Activated naive CD8-positive, alpha-beta T cell treated with anti-CD3 and anti-CD28 coated beads for 36 hours (primary cell): ENCODE measurements around the gene PSMB10. TPM values are rescaled to one million over a fixed set of nuclear protein-coding genes. Genes with fewer than 3 reads are reported as not detected.

Experiments
- DNase-seq: peaks from one replicate; pipeline ENCODE4 v3.0.0; 2021
- H3K27ac Mint-ChIP-seq: one replicate; pipeline ENCODE4 v1.8.0; 2022; ENCODE audit warnings: mild to moderate bottlenecking, moderate library complexity, mixed read lengths
- H3K27me3 Mint-ChIP-seq: one replicate; pipeline ENCODE4 v1.8.0; 2022; ENCODE audit warnings: mild to moderate bottlenecking, mixed read lengths
- H3K36me3 Mint-ChIP-seq: one replicate; pipeline ENCODE4 v1.8.0; 2021; ENCODE audit warnings: mild to moderate bottlenecking, mixed read lengths
- H3K4me1 Mint-ChIP-seq: one replicate; pipeline ENCODE4 v1.8.0; 2021; ENCODE audit warnings: mixed read lengths
- H3K4me3 Mint-ChIP-seq: one replicate; pipeline ENCODE4 v1.8.0; 2022; ENCODE audit warnings: mild to moderate bottlenecking, moderate library complexity, mixed read lengths
- H3K9me3 Mint-ChIP-seq: one replicate; pipeline ENCODE4 v1.8.0; 2022; ENCODE audit warnings: mixed read lengths
- total RNA-seq, 2 experiments: library from RNA; stranded (reverse); gene quantifications; one replicate each; pipeline ENCODE4 v1.2.3, GENCODE V29; 2021

Gene PSMB10
- total RNA-seq, 2 experiments from 2014 or later: 220 to 235 TPM

GRCh38 chr16:67909056-67909742, 27.5 kb downstream of the PSMB10 start:
- Mint-ChIP-seq H3K27ac (no peak overlapping the region), H3K9me3 (no peaks in the 10 kb centered on the region), H3K4me3 (no peak overlapping the region)

DNA sequence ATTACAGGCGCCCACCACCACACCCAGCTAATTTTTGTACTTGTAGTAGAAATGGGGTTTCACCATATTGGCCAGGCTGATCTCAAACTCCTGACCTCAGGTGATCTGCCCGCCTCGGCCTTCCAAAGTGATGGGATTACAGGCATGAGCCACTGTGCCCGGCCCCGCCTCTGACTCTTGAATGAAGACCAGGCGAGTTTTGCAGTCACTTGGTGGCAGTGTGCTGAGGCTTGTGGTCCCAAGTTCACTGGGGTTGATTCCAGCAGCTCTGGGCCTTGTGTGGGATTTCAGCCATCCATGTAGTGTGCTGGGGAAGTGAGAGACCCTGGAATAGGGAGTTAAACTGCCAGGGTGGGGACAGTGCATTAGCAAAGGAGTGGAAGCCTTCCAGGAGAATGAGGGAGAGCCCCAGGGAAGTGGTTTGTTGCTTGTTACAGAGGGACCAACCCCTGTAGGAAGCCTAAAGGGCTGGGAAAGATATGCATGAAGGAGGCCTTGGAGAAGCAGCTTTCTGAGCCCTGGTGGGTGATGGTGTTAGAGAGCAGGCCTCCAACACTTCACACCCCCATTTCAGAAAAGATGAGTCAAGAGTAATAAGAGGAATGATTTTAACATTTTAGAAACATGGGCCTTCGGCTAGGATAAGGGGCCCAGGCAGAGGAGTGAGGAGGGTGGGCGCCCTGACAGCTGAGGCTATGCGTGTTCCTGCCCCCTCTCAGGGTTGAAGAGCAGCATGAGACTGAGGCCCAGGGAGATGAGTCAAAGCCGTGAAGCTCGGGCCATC, 29.1 kb downstream of the PSMB10 start:
- no peak for DNase-seq
- Mint-ChIP-seq H3K9me3 (no peaks in the 10 kb centered on the region), H3K36me3 (peaks cover 8% of the 10 kb centered on the region), H3K27ac (no peak overlapping the region), H3K4me3 (no peak overlapping the region), H3K27me3 (no peaks in the 10 kb centered on the region), H3K4me1 (peaks cover 13% of the 10 kb centered on the region)

More at GRCh38 chr16:67909056-67909742, 27.5 kb downstream of the PSMB10 start:
- H3K36me3 Mint-ChIP-seq: peaks cover 5% of the 10 kb centered on the region
- no peaks in the 10 kb centered on the region for H3K27me3 Mint-ChIP-seq
- DNase-seq: no peak
- H3K4me1 Mint-ChIP-seq: peaks cover 11% of the 10 kb centered on the region

- peaks cover 6% of the 10 kb centered on the region for H3K36me3 Mint-ChIP-seq
- no peaks in the 10 kb centered on the region for H3K27me3 Mint-ChIP-seq
- no peak for DNase-seq
- no peak overlapping the region for H3K4me3 Mint-ChIP-seq
- peaks cover 11% of the 10 kb centered on the region for H3K4me1 Mint-ChIP-seq
- H3K27ac Mint-ChIP-seq: no peak overlapping the region
- H3K9me3 Mint-ChIP-seq: no peaks in the 10 kb centered on the region
Observed at GRCh38 chr16:67902831-67903230, 33.8 kb downstream of the PSMB10 start.

- Mint-ChIP-seq H3K36me3 (peaks cover 6% of the 10 kb centered on the region), H3K4me1 (peaks cover 7% of the 10 kb centered on the region), H3K27ac (no peak overlapping the region), H3K9me3 (no peaks in the 10 kb centered on the region), H3K4me3 (no peak overlapping the region), H3K27me3 (no peaks in the 10 kb centered on the region)
- no peak for DNase-seq
Observed at GRCh38 chr16:67901734-67902133, 34.9 kb downstream of the PSMB10 start.

DNA sequence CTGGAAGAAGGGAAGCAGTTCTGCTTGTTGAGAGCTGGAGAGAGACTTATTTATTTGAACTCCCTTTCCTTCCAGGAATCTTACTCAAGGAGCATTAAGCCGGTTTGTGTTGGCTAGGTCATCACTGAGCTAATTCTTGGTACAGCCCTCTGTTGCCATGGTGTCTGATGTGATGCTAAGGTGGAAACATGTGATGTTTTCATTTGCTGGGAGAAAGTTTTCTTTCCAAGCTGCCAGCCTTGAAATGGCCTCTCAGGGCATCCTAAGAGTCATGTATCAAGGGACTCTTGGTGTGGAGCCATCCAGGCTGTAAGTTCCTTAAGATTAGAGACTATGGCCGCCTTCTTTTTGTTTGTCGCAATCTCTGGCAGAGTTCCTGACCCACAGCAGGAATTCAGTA, 39.4 kb downstream of the PSMB10 start:
- Mint-ChIP-seq H3K36me3 (no peaks in the 10 kb centered on the region), H3K27me3 (no peaks in the 10 kb centered on the region), H3K4me3 (no peak overlapping the region), H3K4me1 (peaks cover 24% of the 10 kb centered on the region), H3K9me3 (no peaks in the 10 kb centered on the region), H3K27ac (no peak overlapping the region)
- DNase-seq: no peak

DNA sequence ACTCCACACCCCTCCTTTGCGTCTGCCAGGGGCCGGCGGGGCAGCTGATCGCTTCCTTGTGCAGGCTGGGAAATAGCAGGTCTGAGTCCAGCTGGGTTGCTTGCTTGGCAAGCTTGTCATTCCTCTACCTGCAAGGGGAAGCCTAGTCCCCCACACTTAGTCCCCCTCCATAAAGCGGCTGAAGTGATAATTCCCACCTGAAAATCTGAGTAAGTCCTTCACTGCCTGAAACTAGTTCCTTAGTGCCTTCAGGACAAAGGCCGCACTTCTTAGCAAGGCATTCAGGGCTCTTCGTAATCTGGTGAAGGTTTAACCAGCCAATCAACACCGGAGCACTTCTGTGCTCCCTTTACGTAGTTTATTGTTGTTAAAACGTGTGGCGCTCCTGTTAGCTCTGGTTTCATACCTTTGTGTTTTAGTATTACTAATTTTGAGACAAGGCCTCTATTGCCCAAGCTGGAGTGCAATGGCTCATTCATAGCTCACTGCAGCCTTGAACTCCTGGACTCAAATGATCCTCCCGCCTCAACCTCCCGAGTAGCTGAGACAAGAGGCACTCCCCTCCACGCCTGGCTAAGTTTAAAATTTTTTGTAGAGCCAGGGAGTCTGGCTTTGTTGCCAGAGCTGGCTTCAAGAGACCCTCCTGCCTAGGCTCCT, 42.8 kb downstream of the PSMB10 start:
- Mint-ChIP-seq H3K4me3 (peak overlapping the region; percentile 97), H3K27me3 (no peaks in the 10 kb centered on the region), H3K36me3 (no peaks in the 10 kb centered on the region), H3K4me1 (peaks cover 22% of the 10 kb centered on the region), H3K9me3 (no peaks in the 10 kb centered on the region), H3K27ac (peak overlapping the region; percentile 93)
- no peak for DNase-seq

DNA sequence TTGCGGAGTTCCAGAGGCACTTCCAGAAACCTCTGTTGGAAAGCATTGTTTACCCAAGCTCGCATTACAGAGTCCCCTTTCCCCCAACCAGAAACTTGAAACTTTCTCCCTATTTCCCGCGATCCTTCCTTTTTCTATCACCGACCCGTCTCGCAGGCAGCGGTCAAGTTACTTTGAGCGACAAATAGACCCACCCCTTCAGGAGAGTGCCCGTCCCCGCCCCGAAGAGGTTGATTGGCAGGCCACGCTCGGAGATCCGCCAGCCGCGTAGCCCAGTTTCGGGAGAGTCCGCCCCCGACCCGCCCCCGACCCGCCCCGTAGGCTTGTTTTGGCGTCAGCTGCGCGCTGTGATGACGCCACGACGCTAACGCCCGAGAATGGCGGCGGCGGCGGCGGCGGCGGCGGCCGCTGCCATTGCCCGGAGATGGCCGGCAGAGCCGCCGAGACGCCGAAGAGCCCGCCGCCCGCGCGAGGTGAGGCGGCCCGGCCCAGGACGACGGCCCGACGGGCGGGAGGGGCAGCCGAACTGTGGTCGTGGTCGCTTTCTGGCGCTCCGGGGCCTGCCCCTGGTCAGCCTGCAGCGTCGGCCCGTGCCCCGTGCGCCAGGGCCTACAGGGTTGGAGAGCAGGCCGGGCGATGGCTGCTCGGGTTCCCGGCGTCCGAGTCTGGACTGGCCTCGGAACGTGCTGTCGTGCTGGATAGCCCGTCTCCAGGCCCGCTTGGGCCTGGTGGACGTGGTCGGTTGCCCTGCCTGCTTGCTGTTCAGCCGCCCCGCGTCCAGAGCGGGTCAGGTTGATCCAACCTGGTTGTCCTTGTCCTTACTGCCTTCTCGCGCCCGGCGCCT, 43.5 kb downstream of the PSMB10 start, which contains the start of gene PSKH1:
Gene PSKH1 (plus strand): TSS at position 356 of the 844 bp plus-strand sequence. CDS start 15,496 bp downstream, outside the sequence.
- Mint-ChIP-seq H3K9me3 (no peaks in the 10 kb centered on the region), H3K27me3 (no peaks in the 10 kb centered on the region), H3K27ac (peak within 1 kb of the TSS; percentile 93), H3K4me1 (peaks cover 19% of the 10 kb centered on the region), H3K36me3 (no peaks in the 10 kb centered on the region), H3K4me3 (peak within 1 kb of the TSS; percentile 97)
- peak; percentile 93 for DNase-seq

DNA sequence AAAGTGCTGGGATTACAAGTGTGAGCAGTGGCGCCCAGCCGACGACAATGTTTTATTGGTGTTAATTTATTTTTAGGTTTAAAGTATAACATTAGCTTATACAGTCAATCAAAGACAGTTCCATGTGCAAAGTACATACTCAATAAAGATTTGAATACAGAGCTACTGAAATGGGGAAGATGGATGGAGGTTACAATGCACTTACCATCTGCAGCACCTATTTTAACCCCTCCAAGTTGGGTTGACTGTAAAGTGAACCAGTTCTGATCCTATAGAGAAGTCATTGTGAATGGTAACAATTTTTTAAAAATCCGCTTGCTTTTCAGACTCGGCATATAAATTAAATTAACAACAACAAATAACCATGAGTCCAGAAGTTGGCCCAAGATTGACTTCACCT, 44.3 kb downstream of the PSMB10 start:
- Mint-ChIP-seq H3K27ac (peak overlapping the region; percentile 46), H3K4me1 (peaks cover 19% of the 10 kb centered on the region), H3K27me3 (no peaks in the 10 kb centered on the region), H3K9me3 (no peaks in the 10 kb centered on the region), H3K4me3 (peak overlapping the region; percentile 81), H3K36me3 (no peaks in the 10 kb centered on the region)
- DNase-seq: no peak

DNA sequence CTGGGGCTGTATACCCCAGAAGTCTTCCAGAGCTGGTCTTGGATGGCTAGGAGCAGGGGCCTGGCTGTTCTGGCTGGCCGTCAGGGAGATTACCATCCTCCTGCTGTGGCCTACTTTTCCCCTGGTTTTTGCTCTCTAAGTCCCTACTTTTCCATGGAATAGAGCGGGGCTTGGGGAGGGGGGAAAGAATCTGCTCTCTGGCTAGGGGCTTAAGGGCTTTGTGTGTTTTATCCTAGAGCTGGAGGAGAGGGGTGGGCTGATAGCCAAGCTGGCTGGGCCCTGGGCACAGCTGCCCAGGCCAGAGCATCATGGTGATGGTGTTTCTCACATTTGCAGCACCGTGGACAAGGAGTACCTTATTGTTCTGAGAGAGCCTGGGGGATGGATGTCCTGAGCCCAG, 48.3 kb downstream of the PSMB10 start:
- Mint-ChIP-seq H3K9me3 (no peaks in the 10 kb centered on the region), H3K27ac (no peak overlapping the region), H3K4me3 (no peak overlapping the region), H3K4me1 (peaks cover 7% of the 10 kb centered on the region), H3K36me3 (peaks cover 9% of the 10 kb centered on the region), H3K27me3 (no peaks in the 10 kb centered on the region)
- DNase-seq: no peak

DNA sequence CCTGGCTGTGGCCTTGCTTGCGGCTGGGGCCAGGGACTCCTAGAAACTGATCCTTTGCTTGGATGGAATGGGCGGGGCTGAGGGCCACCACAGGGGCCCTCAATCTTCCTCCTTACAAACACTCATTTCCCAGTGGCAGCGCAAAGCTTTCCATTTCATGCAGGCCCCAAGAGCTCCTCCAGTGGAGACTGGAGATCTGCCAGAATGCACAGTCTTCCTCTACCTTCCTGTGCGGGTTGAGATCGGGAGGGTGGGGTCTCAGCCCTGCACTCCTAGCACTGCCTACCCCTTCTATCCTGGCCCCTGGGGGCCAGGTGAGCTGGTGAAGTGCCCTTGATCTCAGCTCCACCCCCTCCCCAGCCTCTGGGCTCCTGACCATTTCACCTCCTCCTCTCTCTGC, 50.3 kb downstream of the PSMB10 start:
- H3K27ac Mint-ChIP-seq: peak overlapping the region; percentile 67
- no peaks in the 10 kb centered on the region for H3K9me3 Mint-ChIP-seq
- peaks cover 10% of the 10 kb centered on the region for H3K36me3 Mint-ChIP-seq
- no peak overlapping the region for H3K4me3 Mint-ChIP-seq
- no peaks in the 10 kb centered on the region for H3K27me3 Mint-ChIP-seq
- no peaks in the 10 kb centered on the region for H3K4me1 Mint-ChIP-seq
- no peak for DNase-seq

DNA sequence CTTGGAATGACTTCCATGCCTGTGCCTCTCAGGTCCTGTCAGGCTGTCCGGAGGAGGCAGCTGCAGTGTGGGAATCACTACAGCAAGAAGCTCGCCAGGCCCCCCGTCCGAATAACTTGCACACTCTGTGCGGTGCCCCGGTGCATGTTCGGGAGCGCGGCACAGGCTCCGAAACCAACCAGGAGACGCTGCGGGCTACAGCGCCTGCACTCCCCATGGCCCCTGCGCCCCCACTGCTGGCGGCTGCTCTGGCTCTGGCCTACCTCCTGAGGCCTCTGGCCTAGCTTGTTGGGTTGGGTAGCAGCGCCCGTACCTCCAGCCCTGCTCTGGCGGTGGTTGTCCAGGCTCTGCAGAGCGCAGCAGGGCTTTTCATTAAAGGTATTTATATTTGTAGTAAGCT, 50.7 kb downstream of the PSMB10 start:
- Mint-ChIP-seq H3K9me3 (no peaks in the 10 kb centered on the region), H3K36me3 (peaks cover 10% of the 10 kb centered on the region), H3K4me3 (no peak overlapping the region), H3K4me1 (no peaks in the 10 kb centered on the region), H3K27me3 (no peaks in the 10 kb centered on the region), H3K27ac (no peak overlapping the region)
- DNase-seq: no peak

GRCh38 chr16:67885545-67885944, 51.1 kb downstream of the PSMB10 start:
- no peak for DNase-seq
- Mint-ChIP-seq H3K36me3 (peaks cover 10% of the 10 kb centered on the region), H3K27me3 (no peaks in the 10 kb centered on the region), H3K9me3 (no peaks in the 10 kb centered on the region), H3K4me3 (no peak overlapping the region), H3K4me1 (no peaks in the 10 kb centered on the region), H3K27ac (no peak overlapping the region)

DNA sequence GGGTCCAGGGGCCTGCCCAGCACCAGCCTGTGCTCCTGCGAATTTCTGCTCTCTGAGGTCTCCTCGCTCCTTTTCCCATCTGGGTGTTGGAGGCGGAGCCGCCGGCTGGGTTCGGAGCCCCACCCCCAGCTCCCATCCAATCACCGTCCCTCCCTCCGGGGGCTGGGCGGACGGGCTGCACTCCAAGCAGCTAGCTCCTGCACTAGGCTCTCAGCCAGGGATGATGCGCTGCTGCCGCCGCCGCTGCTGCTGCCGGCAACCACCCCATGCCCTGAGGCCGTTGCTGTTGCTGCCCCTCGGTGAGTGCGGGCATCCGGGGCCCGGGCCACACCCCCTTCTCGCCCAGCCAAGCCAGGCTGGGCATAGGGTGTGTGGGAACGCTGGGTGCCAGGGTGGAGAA, 52.0 kb downstream of the PSMB10 start, which contains the start of gene NRN1L:
Gene NRN1L (plus strand): TSS at position 202 of the 400 bp plus-strand sequence. CDS start 19 bp downstream, at position 221.
- H3K27ac Mint-ChIP-seq: no peak within 1 kb of the TSS

More for the DNA sequence above, 52.0 kb downstream of the PSMB10 start, which contains the start of gene NRN1L:
- no peak for DNase-seq
- Mint-ChIP-seq H3K4me1 (no peaks in the 10 kb centered on the region), H3K36me3 (peaks cover 14% of the 10 kb centered on the region), H3K9me3 (no peaks in the 10 kb centered on the region), H3K4me3 (no peak within 1 kb of the TSS), H3K27me3 (no peaks in the 10 kb centered on the region)
